SK-MEL-5 (cell line): ENCODE data around the gene DNM1. TPM values are rescaled to one million over a fixed set of nuclear protein-coding genes. Genes with fewer than 3 reads are reported as not detected.

Experiments
- DNase-seq: peaks from one replicate; pipeline ENCODE4 v3.0.0-alpha.2; 2016; ENCODE audit warnings: low read depth, low spot score
- in situ Hi-C: cut with HindIII; loops from 2 replicates; pipeline ENCODE4 v1.10.0; 2016; ENCODE audit warnings: low sequenced_read_pairs, high pct_unique_total_duplicates, low pct_unique_long_range_greater_than_20kb
- total RNA-seq: library from RNA; depleted of rRNA; stranded (reverse); fragments of >200 nt; shearing (Covaris generic); gene quantifications from 2 replicates; pipeline ENCODE4 v1.2.3, GENCODE V29; 2014

DNM1 gene
- total RNA-seq, 1 experiment from 2014 or later, result 0.61 TPM

GRCh38 chr9:128193469-128194096 is 9.6 kb upstream of the DNM1 start:
- in situ Hi-C loops, result no loop called here

GRCh38 chr9:128201441-128202369 is 1.5 kb upstream of the DNM1 start:
- in situ Hi-C loops, result no loop called here
- no peak for DNase-seq

More at GRCh38 chr9:128193469-128194096, 9.6 kb upstream of the DNM1 start:
- no peak for DNase-seq

GRCh38 chr9:128202648-128203023 is 543 bp upstream of the DNM1 start:
- in situ Hi-C loops, result no loop called here
- DNase-seq, result no peak

GRCh38 chr9:128203707-128204551 is 750 bp downstream of the DNM1 start:
- in situ Hi-C loops, result no loop called here
- no peak for DNase-seq

GRCh38 chr9:128204858-128205257 is 1.7 kb downstream of the DNM1 start:
- DNase-seq, result no peak
- in situ Hi-C loops, result no loop called here

- DNase-seq, result no peak
- in situ Hi-C loops, result no loop called here
Observed at GRCh38 chr9:128205296-128205944, 2.2 kb downstream of the DNM1 start.

GRCh38 chr9:128206484-128206883 is 3.3 kb downstream of the DNM1 start:
- no peak for DNase-seq
- in situ Hi-C loops, result no loop called here

GRCh38 chr9:128206916-128207910 is 4.0 kb downstream of the DNM1 start:
- in situ Hi-C loops, result no loop called here
- DNase-seq, result no peak

GRCh38 chr9:128208386-128208785 is 5.2 kb downstream of the DNM1 start:
- no peak for DNase-seq
- in situ Hi-C loops, result no loop called here

GRCh38 chr9:128208946-128209669 is 5.9 kb downstream of the DNM1 start:
- DNase-seq, result no peak
- in situ Hi-C loops, result no loop called here

- in situ Hi-C loops, result no loop called here
- no peak for DNase-seq
Observed at GRCh38 chr9:128211186-128211980, 8.2 kb downstream of the DNM1 start.

- no peak for DNase-seq
- in situ Hi-C loops, result no loop called here
Observed at GRCh38 chr9:128211981-128212281, 8.8 kb downstream of the DNM1 start.

- in situ Hi-C loops, result no loop called here
Observed at GRCh38 chr9:128213746-128214497, 10.7 kb downstream of the DNM1 start.

GRCh38 chr9:128214571-128215490 is 11.7 kb downstream of the DNM1 start:
- DNase-seq, result no peak
- in situ Hi-C loops, result no loop called here

More at GRCh38 chr9:128213746-128214497, 10.7 kb downstream of the DNM1 start:
- DNase-seq, result no peak
